OCI-LY1 (cell line): ENCODE results near the gene SLC39A12.

Experiments
- EZH2 ChIP-seq: fragments of 200-600 bp; sonication (generic), shearing (Covaris generic); IDR thresholded peaks from 2 replicates; pipeline ENCODE4 v1.8.0; 2017; ENCODE audit warnings: borderline replicate concordance, mixed run types, mild to moderate bottlenecking, antibody characterized with exemption, low read length, moderate library complexity, mixed read lengths
- TF ChIP-seq, protein P1 (sequence below): fragments of 200-600 bp; sonication (generic), shearing (Covaris generic); IDR thresholded peaks from 2 replicates; pipeline ENCODE4 v1.5.1; 2017; ENCODE audit warnings: mild to moderate bottlenecking, antibody characterized with exemption, low read length, moderate library complexity, mixed read lengths

DNA sequence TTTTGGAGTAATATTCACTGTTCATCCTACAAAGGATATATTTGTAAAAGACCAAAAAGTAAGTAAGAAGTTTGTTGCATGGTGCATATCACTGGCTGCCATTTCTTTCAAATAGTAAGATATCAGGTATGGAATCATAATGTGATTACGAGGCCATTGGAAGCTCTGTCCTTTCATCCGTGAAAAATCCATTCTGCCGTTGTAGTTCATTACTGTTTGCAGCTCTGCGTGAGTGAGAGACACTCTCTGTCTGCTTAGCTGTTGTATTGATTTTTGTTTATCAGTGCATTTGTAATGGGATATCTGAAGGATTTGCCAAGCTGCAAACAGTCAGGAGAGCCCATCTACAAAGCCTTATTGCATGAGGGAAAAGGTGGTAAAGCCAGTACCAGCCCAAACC is 44.1 kb upstream of the SLC39A12 start:
- no peak for TF ChIP-seq EZH2
- TF ChIP-seq, protein P1, sequence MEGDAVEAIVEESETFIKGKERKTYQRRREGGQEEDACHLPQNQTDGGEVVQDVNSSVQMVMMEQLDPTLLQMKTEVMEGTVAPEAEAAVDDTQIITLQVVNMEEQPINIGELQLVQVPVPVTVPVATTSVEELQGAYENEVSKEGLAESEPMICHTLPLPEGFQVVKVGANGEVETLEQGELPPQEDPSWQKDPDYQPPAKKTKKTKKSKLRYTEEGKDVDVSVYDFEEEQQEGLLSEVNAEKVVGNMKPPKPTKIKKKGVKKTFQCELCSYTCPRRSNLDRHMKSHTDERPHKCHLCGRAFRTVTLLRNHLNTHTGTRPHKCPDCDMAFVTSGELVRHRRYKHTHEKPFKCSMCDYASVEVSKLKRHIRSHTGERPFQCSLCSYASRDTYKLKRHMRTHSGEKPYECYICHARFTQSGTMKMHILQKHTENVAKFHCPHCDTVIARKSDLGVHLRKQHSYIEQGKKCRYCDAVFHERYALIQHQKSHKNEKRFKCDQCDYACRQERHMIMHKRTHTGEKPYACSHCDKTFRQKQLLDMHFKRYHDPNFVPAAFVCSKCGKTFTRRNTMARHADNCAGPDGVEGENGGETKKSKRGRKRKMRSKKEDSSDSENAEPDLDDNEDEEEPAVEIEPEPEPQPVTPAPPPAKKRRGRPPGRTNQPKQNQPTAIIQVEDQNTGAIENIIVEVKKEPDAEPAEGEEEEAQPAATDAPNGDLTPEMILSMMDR, result no peak
